Psoas muscle (tissue), 8 donors: Measurements from ENCODE around the gene CTNNAL1. TPM values are rescaled to one million over a fixed set of nuclear protein-coding genes. Genes with fewer than 3 reads are reported as not detected.
"Not testable (repeated sequence)": the region's sequence is repeated elsewhere in the genome, so short reads cannot be mapped to it uniquely, and the experiment has no call there.

Experiments
- ATAC-seq, 4 donors: fragments of 200-7000 bp; cut with Tn5 transposase; one replicate each; pipeline ENCODE4 v1.9.1; 2020; ENCODE audit warnings: moderate library complexity in 3 of 4, mild to moderate bottlenecking in 2 of 4
- DNase-seq, 2 donors: peaks; one replicate each; pipeline ENCODE4 v3.0.0-alpha.2; 2020
- H3K27ac ChIP-seq: fragments of 200-600 bp; one replicate; pipeline ENCODE4 v1.8.0; 2022
- H3K27me3 ChIP-seq, 3 donors: fragments of 200-600 bp in 1 of 3; one replicate each; pipeline versions ENCODE4 v1.6.1 to v1.8.0; 2013 to 2022; ENCODE audit warnings: low read length in 2 of 3, mild to moderate bottlenecking in 2 of 3, moderate library complexity in 1 of 3; ENCODE audit not compliant: insufficient read depth in 3 of 3
- H3K36me3 ChIP-seq, 2 donors: fragments of 200-600 bp in 1 of 2; one replicate each; pipeline versions ENCODE4 v1.6.1 to v1.8.0; 2013 to 2022; ENCODE audit warnings: low read depth in 1 of 2, mild to moderate bottlenecking in 1 of 2, moderate library complexity in 1 of 2; ENCODE audit not compliant: insufficient read depth in 1 of 2
- H3K4me1 ChIP-seq: fragments of 200-600 bp; one replicate; pipeline ENCODE4 v1.8.0; 2022
- H3K4me3 ChIP-seq: fragments of 200-600 bp; one replicate; pipeline ENCODE4 v1.8.0; 2022; ENCODE audit warnings: mild to moderate bottlenecking
- H3K9me3 ChIP-seq: fragments of 200-600 bp; one replicate; pipeline ENCODE4 v1.8.0; 2022
- CTCF ChIP-seq: fragments of 200-600 bp; IDR thresholded peaks from one replicate; pipeline ENCODE4 v1.8.0; 2022; ENCODE audit warnings: antibody characterized with exemption
- WGBS, 3 donors: extraction: QIAGEN DNeasy Blood & Tissue Kit; methylation state at CpG; one replicate each; pipeline versions ENCODE4 v1.1.6 to v1.1.7; 2013; 5-methylcytosine and 5-hydroxymethylcytosine counted together
- intact Hi-C, 2 donors: fragments of 100-400 bp; cut with DNase I; formaldehyde crosslinking; loops; one replicate each; pipeline versions ENCODE4 v1.11.0 to v1.14.2; 2022
- polyA plus RNA-seq, 3 donors: library from polyadenylated mRNA; stranded (reverse); fragments of 200-250 nt; gene quantifications; one replicate each; pipeline ENCODE4 v1.2.3, GENCODE V29; 2013
- total RNA-seq, 4 donors: library from RNA; stranded (reverse); fragmentation: NEBNext Ultra II Directional in 2 of 4; extraction: Animal tissue kit (Norgen Biotek cat#: 25700) in 2 of 4; gene quantifications; one replicate each; pipeline versions ENCODE4 v1.2.1 to v1.2.4, GENCODE V29; 2021 to 2023
- donor health status: healthy with polysubstance abuse.
- donor health status: DM: no; HTN: no; CAD: no; lungs with moderate emphysema.
- donor health status: Bipolar disorder and iron deficiency.
- donor health status: healthy.
- donor health status: DM: yes; HTN: yes; CAD: no.
- donor health status: DM: no; HTN: no; CAD: no.
- donor health status: DM: no; HTN: no; CAD: no.
- donor health status: DM: yes; HTN: yes; CAD: no.

Gene CTNNAL1
- total and polyA plus RNA-seq, 7 donors = 14.1 to 49.4 (median 35.2) TPM

GRCh38 chr9:108933231-108933717 lies 80.0 kb downstream of the CTNNAL1 start:
- Histone ChIP-seq H3K27ac (peak overlapping the region; percentile 93), H3K9me3 (no peaks in the 10 kb centered on the region), H3K4me3 (peak overlapping the region; percentile 97), H3K36me3 (peaks cover 0 to 46% of the 10 kb centered on the region in 2 donors), H3K4me1 (peaks cover 20% of the 10 kb centered on the region), H3K27me3 (no peaks in the 10 kb centered on the region)
- DNase-seq (no peak), ATAC-seq (no peak)
- WGBS, 3 donors = 1% methylated on average over 25 of the region's 25 CpGs
- TF ChIP-seq CTCF = no peak
- intact Hi-C loops = loop anchor here in 1 of 2 donors (5.0 kb wide), 1 partner anchor 79 kb away; the partner anchor contains the start of gene CTNNAL1

- Histone ChIP-seq H3K4me1 (peaks cover 13% of the 10 kb centered on the region), H3K9me3 (no peaks in the 10 kb centered on the region), H3K36me3 (peaks cover 12 to 76% of the 10 kb centered on the region in 2 donors), H3K27ac (no peak overlapping the region), H3K27me3 (no peaks in the 10 kb centered on the region), H3K4me3 (no peak overlapping the region)
- TF ChIP-seq CTCF = no peak
- 60 to 94% (median 87%) methylated on average over 2 of the region's 2 CpGs for WGBS, 3 donors
- DNase-seq (no peak), ATAC-seq (no peak)
- intact Hi-C loops = no loop called here
Measured at GRCh38 chr9:108928386-108928785, 84.9 kb downstream of the CTNNAL1 start.

- Histone ChIP-seq H3K27me3 (no peaks in the 10 kb centered on the region), H3K36me3 (peaks cover 12 to 99% of the 10 kb centered on the region in 2 donors), H3K4me1 (no peaks in the 10 kb centered on the region), H3K9me3 (no peaks in the 10 kb centered on the region), H3K4me3 (no peak overlapping the region), H3K27ac (no peak overlapping the region)
- DNase-seq = no peak
- no peak for ATAC-seq
- TF ChIP-seq CTCF = no peak
- intact Hi-C loops = loop anchor here in 1 of 2 donors (5.0 kb wide), 1 partner anchor 42 kb away; no protein-coding TSS in a partner anchor
Measured at GRCh38 chr9:108924466-108924865, 88.8 kb downstream of the CTNNAL1 start.

GRCh38 chr9:108921200-108921599 lies 92.1 kb downstream of the CTNNAL1 start:
- H3K4me1 ChIP-seq = no peaks in the 10 kb centered on the region
- no peak overlapping the region for H3K27ac ChIP-seq
- H3K27me3 ChIP-seq = no peaks in the 10 kb centered on the region
- intact Hi-C loops = loop anchor here in 1 of 2 donors (5.0 kb wide), 1 partner anchor 39 kb away; no protein-coding TSS in a partner anchor
- no peak for TF ChIP-seq CTCF
- WGBS, 3 donors = 94 to 98% (median 95%) methylated on average over 1 of the region's 1 CpG
- DNase-seq (no peak), ATAC-seq (no peak)
- H3K9me3 ChIP-seq = no peaks in the 10 kb centered on the region
- H3K4me3 ChIP-seq = no peak overlapping the region
- peaks cover 12 to 99% of the 10 kb centered on the region in 2 donors for H3K36me3 ChIP-seq

GRCh38 chr9:108920401-108920800 lies 92.9 kb downstream of the CTNNAL1 start:
- H3K36me3 ChIP-seq = peaks cover 14 to 99% of the 10 kb centered on the region in 2 donors
- not testable (repeated sequence) for H3K27me3 ChIP-seq, H3K27ac ChIP-seq, H3K9me3 ChIP-seq, H3K4me1 ChIP-seq, DNase-seq, H3K4me3 ChIP-seq, ATAC-seq
- WGBS, 3 donors = 90 to 95% (median 95%) methylated on average over 1 of the region's 1 CpG
- intact Hi-C loops = loop anchor here in 1 of 2 donors (5.0 kb wide), 1 partner anchor 38 kb away; no protein-coding TSS in a partner anchor
